ENCODE results near the gene CTIF. TPM values are rescaled to one million over a fixed set of nuclear protein-coding genes. Genes with fewer than 3 reads are reported as not detected.

CTIF gene
- total and polyA plus RNA-seq, 2 experiments from 2014 or later = 8.6 to 14.4 TPM

- no peak overlapping the region for H2AFZ ChIP-seq
- no peak overlapping the region for H3K27ac ChIP-seq (ENCODE audit: low read depth)
- H3K4me3 ChIP-seq = no peak overlapping the region
- Mint-ChIP-seq H3K4me3 (no peak overlapping the region), H3K27ac (no peak overlapping the region), H3K9me3 (no peaks in the 10 kb centered on the region), H3K27me3 (ENCODE audit: insufficient read depth, low read depth, poor library complexity) (peaks cover 11% of the 10 kb centered on the region), H3K36me3 (ENCODE audit: low read depth) (peaks cover 3% of the 10 kb centered on the region; the same call in 1 of the 3 replicates), H3K4me1 (no peaks in the 10 kb centered on the region; the same call in 1 of the 3 replicates)
- DNase-seq (ENCODE audit: low spot score) (no peak), ATAC-seq (no peak)
- no peaks in the 10 kb centered on the region for H3K4me1 ChIP-seq (ENCODE audit: insufficient read depth)
- TF ChIP-seq REST (IDR thresholded peaks at IDR 0.05; ENCODE audit: unreplicated experiment) = no peak
- no peak for TF ChIP-seq CTCF (conservative IDR thresholded peaks at IDR 0.05; ENCODE audit: low read depth in 2 of 2)
- no peak for TF ChIP-seq ZNF331 (CRISPR knock-in tag; IDR thresholded peaks at IDR 0.05; ENCODE audit: low read depth)
- no peak for TF ChIP-seq ETS1 (IDR thresholded peaks at IDR 0.05)
- TF ChIP-seq ZNF462 (CRISPR knock-in tag; IDR thresholded peaks at IDR 0.05) = no peak
- no peak for TF ChIP-seq ZNF114 (CRISPR knock-in tag; IDR thresholded peaks at IDR 0.05)
- TF ChIP-seq STAT1 (IDR thresholded peaks at IDR 0.05; ENCODE audit: unreplicated experiment) = no peak
- no peak for TF ChIP-seq JUNB (IDR thresholded peaks at IDR 0.05; ENCODE audit: unreplicated experiment)
- no peak for TF ChIP-seq NANOG (IDR thresholded peaks at IDR 0.05; ENCODE audit: borderline replicate concordance)
- no peak for TF ChIP-seq CREB1 (CRISPR knock-in tag; IDR thresholded peaks at IDR 0.05; ENCODE audit: low read depth)
- no peak for TF ChIP-seq EZH2phosphoT487 (IDR thresholded peaks at IDR 0.05; ENCODE audit: unreplicated experiment)
- no peak for TF ChIP-seq EZH2 (IDR thresholded peaks at IDR 0.05; ENCODE audit: low read depth, unreplicated experiment)
- TF ChIP-seq POLR2AphosphoS5 (IDR thresholded peaks at IDR 0.05; ENCODE audit: low read depth) = no peak
- no peak overlapping the region for H3K4me2 ChIP-seq
- H3K27me3 ChIP-seq (ENCODE audit: insufficient read depth) = no peaks in the 10 kb centered on the region
- no peaks in the 10 kb centered on the region; the same call in 1 of the 2 replicates for H4K20me1 ChIP-seq (replicated peaks; ENCODE audit: insufficient read depth)
- H3K36me3 ChIP-seq (ENCODE audit: insufficient read depth) = no peaks in the 10 kb centered on the region
- no peaks in the 10 kb centered on the region for H3F3A ChIP-seq (replicated peaks; ENCODE audit: low read depth)
- H3K79me2 ChIP-seq (replicated peaks; ENCODE audit: insufficient read depth) = no peaks in the 10 kb centered on the region
- H3K9me2 ChIP-seq (ENCODE audit: insufficient read depth) = no peaks in the 10 kb centered on the region
Measured at GRCh38 chr18:48794251-48794970, 255.6 kb downstream of the CTIF start.
